ENCODE data around the gene NOPCHAP1.

GRCh38 chr12:104939089-104939488 lies 47.0 kb upstream of the NOPCHAP1 start:
- TF ChIP-seq CTCF (conservative IDR thresholded peaks at IDR 0.05; ENCODE audit: low read length), result no peak
- TF ChIP-seq EZH2phosphoT487 (IDR thresholded peaks at IDR 0.05; ENCODE audit: borderline replicate concordance, low read depth, low read length), result no peak

Data from OCI-LY7 (cell line).